Measurements from ENCODE around the gene HOMEZ.
A peak's percentile ranks its signal among the peaks of the same experiment; 100 is the strongest.

The HOMEZ gene

GRCh38 chr14:23310546-23310945, 24.6 kb upstream of the HOMEZ start:
- no peaks in the 10 kb centered on the region for H4K20me1 ChIP-seq (ENCODE audit: control insufficient read depth, insufficient read depth, low read depth, low read length)
- H3K4me3 ChIP-seq (ENCODE audit: low read length) = no peak overlapping the region
- peaks cover 19% of the 10 kb centered on the region for H3K4me1 ChIP-seq (ENCODE audit: control insufficient read depth, low read length)
- peaks cover 15% of the 10 kb centered on the region; the same call in 1 of the 2 replicates for H3K36me3 ChIP-seq (ENCODE audit: control insufficient read depth, low read length)
- TF ChIP-seq CTCF (IDR thresholded peaks at IDR 0.05; ENCODE audit: low read depth, low read length, poor library complexity, severe bottlenecking) = no peak
- no peak for TF ChIP-seq EZH2phosphoT487 (IDR thresholded peaks at IDR 0.05; ENCODE audit: borderline replicate concordance, low read length)
- H3K27ac ChIP-seq (ENCODE audit: low read depth, low read length) = no peak overlapping the region
- peaks cover 5% of the 10 kb centered on the region; the same call in 1 of the 2 replicates for H3F3A ChIP-seq (ENCODE audit: control insufficient read depth, insufficient read depth)
- H3K9me2 ChIP-seq (replicated peaks; ENCODE audit: control insufficient read depth, low read length) = no peaks in the 10 kb centered on the region
- H3K4me2 ChIP-seq (ENCODE audit: low read length) = no peak overlapping the region
- H3K79me2 ChIP-seq (ENCODE audit: control insufficient read depth, low read length) = peaks cover 20% of the 10 kb centered on the region
- no peaks in the 10 kb centered on the region for H3K27me3 ChIP-seq (ENCODE audit: control insufficient read depth, low read length)
- no peaks in the 10 kb centered on the region for H3K9me3 ChIP-seq (ENCODE audit: control insufficient read depth, insufficient read depth, low read length)

- Histone ChIP-seq H3F3A (ENCODE audit: control insufficient read depth, insufficient read depth) (peaks cover 9% of the 10 kb centered on the region), H3K27me3 (ENCODE audit: control insufficient read depth, low read length) (no peaks in the 10 kb centered on the region), H3K79me2 (ENCODE audit: control insufficient read depth, low read length) (peaks cover 20% of the 10 kb centered on the region), H3K36me3 (ENCODE audit: control insufficient read depth, low read length) (peaks cover 15% of the 10 kb centered on the region; the same call in 1 of the 2 replicates), H3K4me1 (ENCODE audit: control insufficient read depth, low read length) (peaks cover 32% of the 10 kb centered on the region), H4K20me1 (ENCODE audit: control insufficient read depth, insufficient read depth, low read depth, low read length) (no peaks in the 10 kb centered on the region), H3K4me3 (ENCODE audit: low read length) (no peak overlapping the region), H3K4me2 (ENCODE audit: low read length) (no peak overlapping the region), H3K27ac (ENCODE audit: low read depth, low read length) (no peak overlapping the region), H3K9me3 (ENCODE audit: control insufficient read depth, insufficient read depth, low read length) (no peaks in the 10 kb centered on the region), H3K9me2 (replicated peaks; ENCODE audit: control insufficient read depth, low read length) (no peaks in the 10 kb centered on the region)
- TF ChIP-seq CTCF (IDR thresholded peaks at IDR 0.05; ENCODE audit: low read depth, low read length, poor library complexity, severe bottlenecking) (no peak), EZH2phosphoT487 (IDR thresholded peaks at IDR 0.05; ENCODE audit: borderline replicate concordance, low read length) (no peak)
These were observed 23.0 kb upstream of the HOMEZ start for GRCh38 chr14:23308721-23309445.

GRCh38 chr14:23307687-23308644, 22.0 kb upstream of the HOMEZ start:
- Histone ChIP-seq H3K4me1 (ENCODE audit: control insufficient read depth, low read length) (peaks cover 41% of the 10 kb centered on the region), H4K20me1 (ENCODE audit: control insufficient read depth, insufficient read depth, low read depth, low read length) (no peaks in the 10 kb centered on the region), H3K4me2 (ENCODE audit: low read length) (peak overlapping the region; percentile 90), H3K27ac (ENCODE audit: low read depth, low read length) (no peak overlapping the region), H3K4me3 (ENCODE audit: low read length) (peak overlapping the region; percentile 91), H3F3A (ENCODE audit: control insufficient read depth, insufficient read depth) (peaks cover 10% of the 10 kb centered on the region), H3K9me3 (ENCODE audit: control insufficient read depth, insufficient read depth, low read length) (no peaks in the 10 kb centered on the region), H3K79me2 (ENCODE audit: control insufficient read depth, low read length) (peaks cover 20% of the 10 kb centered on the region), H3K36me3 (ENCODE audit: control insufficient read depth, low read length) (peaks cover 15% of the 10 kb centered on the region; the same call in 1 of the 2 replicates), H3K9me2 (replicated peaks; ENCODE audit: control insufficient read depth, low read length) (no peaks in the 10 kb centered on the region), H3K27me3 (ENCODE audit: control insufficient read depth, low read length) (no peaks in the 10 kb centered on the region)
- no peak for TF ChIP-seq CTCF (IDR thresholded peaks at IDR 0.05; ENCODE audit: low read depth, low read length, poor library complexity, severe bottlenecking)
- TF ChIP-seq EZH2phosphoT487 (IDR thresholded peaks at IDR 0.05; ENCODE audit: borderline replicate concordance, low read length) = no peak
